HG03442 (cell line): ENCODE results near the gene RCAN2.

Experiments
- ATAC-seq: cut with Tn5 transposase; IDR thresholded peaks from one replicate; pipeline ENCODE4 v1.9.1; 2021; ENCODE audit warnings: mild to moderate bottlenecking, moderate library complexity; ENCODE audit not compliant: unreplicated experiment

The RCAN2 gene

GRCh38 chr6:46175446-46175845 is 315.8 kb downstream of the RCAN2 start:
- ATAC-seq = peak; percentile 74

DNA sequence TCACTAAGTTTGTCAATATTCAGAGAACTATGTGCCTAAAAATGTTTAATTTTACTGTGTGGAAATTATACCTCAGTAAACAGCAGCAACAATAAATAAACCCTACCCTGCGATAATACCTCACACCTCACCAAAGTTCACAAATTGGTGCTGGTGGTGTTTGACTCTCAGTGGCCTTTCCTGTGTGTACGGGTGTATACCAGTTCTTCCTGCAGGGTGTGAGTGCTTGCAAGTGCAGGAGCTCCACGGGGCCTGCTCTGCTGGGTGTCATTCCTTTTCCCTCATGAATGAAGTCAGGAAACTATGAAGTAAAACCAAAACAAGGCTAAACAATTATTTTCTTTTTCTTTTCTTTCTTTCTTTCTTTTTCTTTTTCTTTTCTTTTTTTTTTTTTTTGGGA is 316.3 kb downstream of the RCAN2 start:
- ATAC-seq = no peak

GRCh38 chr6:46172176-46172575 is 319.1 kb downstream of the RCAN2 start:
- no peak for ATAC-seq
